Activated T-helper 2 cell treated with anti-CD3 and anti-CD28 coated beads, Interferon-gamma antibody, Interleukin-2, Interleukin-4, amounts not matched to agents 10 μg/mL and 5 μg/mL and 100 μg/mL, durations not matched to agents 14 hours and 24 hours and 36 hours (primary cell): ENCODE results near the gene NAA80. TPM values are rescaled to one million over a fixed set of nuclear protein-coding genes. Genes with fewer than 3 reads are reported as not detected.

ENCODE experiments used
- DNase-seq: peaks from one replicate; pipeline ENCODE4 v3.0.0; 2021; ENCODE audit warnings: low spot score
- H3K27ac Mint-ChIP-seq: one replicate; pipeline ENCODE4 v1.8.0; 2021; ENCODE audit warnings: mixed read lengths
- H3K27me3 Mint-ChIP-seq: one replicate; pipeline ENCODE4 v1.8.0; 2021; ENCODE audit warnings: low read depth, mixed read lengths
- H3K36me3 Mint-ChIP-seq: one replicate; pipeline ENCODE4 v1.8.0; 2021; ENCODE audit warnings: low read depth, mixed read lengths
- H3K4me1 Mint-ChIP-seq: one replicate; pipeline ENCODE4 v1.8.0; 2021; ENCODE audit warnings: low read depth, mixed read lengths
- H3K4me3 Mint-ChIP-seq: one replicate; pipeline ENCODE4 v1.8.0; 2021; ENCODE audit warnings: low read depth, mild to moderate bottlenecking, moderate library complexity, mixed read lengths
- H3K9me3 Mint-ChIP-seq: one replicate; pipeline ENCODE4 v1.8.0; 2021; ENCODE audit warnings: mixed read lengths
- intact Hi-C: fragments of 100-400 bp; cut with micrococcal nuclease; formaldehyde crosslinking; loops from one replicate; pipeline ENCODE4 v1.15.1; 2023
- total RNA-seq: library from RNA; stranded (reverse); gene quantifications from 2 replicates; pipeline ENCODE4 v1.2.3, GENCODE V29; 2022

Gene NAA80
- total RNA-seq, 1 donor from 2014 or later = 24.9 TPM

GRCh38 chr3:50297896-50298725 is 1.1 kb downstream of the NAA80 start:
- intact Hi-C loops = loop anchor here (2.0 to 10.0 kb wide), 5 partner anchors 31 to 363 kb away; partner anchors contain the start of genes CYB561D2, GNAI2, NPRL2 and TUSC2
- Mint-ChIP-seq H3K4me1 (peaks cover 17% of the 10 kb centered on the region), H3K9me3 (no peaks in the 10 kb centered on the region), H3K27ac (peak overlapping the region; percentile 39), H3K27me3 (no peaks in the 10 kb centered on the region), H3K4me3 (peak overlapping the region; percentile 98), H3K36me3 (peaks cover 3% of the 10 kb centered on the region)
- DNase-seq = no peak

- Mint-ChIP-seq H3K27ac (no peak overlapping the region), H3K9me3 (no peaks in the 10 kb centered on the region), H3K36me3 (peaks cover 3% of the 10 kb centered on the region), H3K4me3 (peak overlapping the region; percentile 98), H3K27me3 (no peaks in the 10 kb centered on the region), H3K4me1 (peaks cover 23% of the 10 kb centered on the region)
- no peak for DNase-seq
- intact Hi-C loops = loop anchor here (10.0 kb wide), 1 partner anchor 363 kb away; no protein-coding TSS in a partner anchor
These were observed 1.8 kb downstream of the NAA80 start for GRCh38 chr3:50297384-50297775.

- Mint-ChIP-seq H3K4me3 (peak overlapping the region; percentile 98), H3K36me3 (peaks cover 3% of the 10 kb centered on the region), H3K9me3 (no peaks in the 10 kb centered on the region), H3K4me1 (peaks cover 23% of the 10 kb centered on the region), H3K27ac (no peak overlapping the region), H3K27me3 (no peaks in the 10 kb centered on the region)
- no peak for DNase-seq
- intact Hi-C loops = loop anchor here (10.0 kb wide), 1 partner anchor 362 kb away; no protein-coding TSS in a partner anchor
These were observed 2.4 kb downstream of the NAA80 start for GRCh38 chr3:50296721-50297383.

- intact Hi-C loops = loop anchor here (10.0 kb wide), 1 partner anchor 361 kb away; no protein-coding TSS in a partner anchor
- Mint-ChIP-seq H3K4me1 (peaks cover 23% of the 10 kb centered on the region), H3K9me3 (no peaks in the 10 kb centered on the region), H3K27ac (no peak overlapping the region), H3K27me3 (no peaks in the 10 kb centered on the region), H3K36me3 (peaks cover 10% of the 10 kb centered on the region), H3K4me3 (peak overlapping the region; percentile 20)
- DNase-seq = no peak
These were observed 3.4 kb downstream of the NAA80 start for GRCh38 chr3:50295553-50296431.

GRCh38 chr3:50294492-50295403 is 4.5 kb downstream of the NAA80 start:
- H3K4me1 Mint-ChIP-seq = peaks cover 14% of the 10 kb centered on the region
- no peaks in the 10 kb centered on the region for H3K27me3 Mint-ChIP-seq
- H3K27ac Mint-ChIP-seq = no peak overlapping the region
- DNase-seq = no peak
- H3K36me3 Mint-ChIP-seq = peaks cover 19% of the 10 kb centered on the region
- H3K9me3 Mint-ChIP-seq = no peaks in the 10 kb centered on the region
- H3K4me3 Mint-ChIP-seq = no peak overlapping the region
- intact Hi-C loops = loop anchor here (10.0 kb wide), 1 partner anchor 360 kb away; no protein-coding TSS in a partner anchor

- peaks cover 14% of the 10 kb centered on the region for H3K4me1 Mint-ChIP-seq
- intact Hi-C loops = loop anchor here (10.0 kb wide), 1 partner anchor 359 kb away; no protein-coding TSS in a partner anchor
- H3K4me3 Mint-ChIP-seq = no peak overlapping the region
These were observed 5.1 kb downstream of the NAA80 start for GRCh38 chr3:50294089-50294488.

GRCh38 chr3:50293079-50293801 is 6.0 kb downstream of the NAA80 start:
- H3K4me3 Mint-ChIP-seq = peak overlapping the region; percentile 95
- H3K27me3 Mint-ChIP-seq = no peaks in the 10 kb centered on the region
- no peaks in the 10 kb centered on the region for H3K9me3 Mint-ChIP-seq
- peaks cover 13% of the 10 kb centered on the region for H3K4me1 Mint-ChIP-seq
- intact Hi-C loops = loop anchor here (2.0 to 10.0 kb wide), 2 partner anchors 66 to 358 kb away; partner anchors contain the start of gene TMEM115
- DNase-seq = no peak
- peak overlapping the region; percentile 96 for H3K27ac Mint-ChIP-seq
- peaks cover 33% of the 10 kb centered on the region for H3K36me3 Mint-ChIP-seq

More at GRCh38 chr3:50294089-50294488, 5.1 kb downstream of the NAA80 start:
- Mint-ChIP-seq H3K27me3 (no peaks in the 10 kb centered on the region), H3K36me3 (peaks cover 26% of the 10 kb centered on the region), H3K9me3 (no peaks in the 10 kb centered on the region), H3K27ac (no peak overlapping the region)
- DNase-seq = no peak

GRCh38 chr3:50292159-50293078 is 6.8 kb downstream of the NAA80 start, which contains the start of gene IFRD2:
Gene IFRD2 (minus strand): TSS chr3:50292429. CDS start chr3:50292274, 155 bp downstream.
- H3K9me3 Mint-ChIP-seq = no peaks in the 10 kb centered on the region

GRCh38 chr3:50290161-50290641 is 9.0 kb downstream of the NAA80 start:
- H3K36me3 Mint-ChIP-seq = peaks cover 48% of the 10 kb centered on the region
- H3K4me3 Mint-ChIP-seq = peak overlapping the region; percentile 18
- no peak overlapping the region for H3K27ac Mint-ChIP-seq
- intact Hi-C loops = loop anchor here (10.0 kb wide), 1 partner anchor 355 kb away; no protein-coding TSS in a partner anchor
- peaks cover 9% of the 10 kb centered on the region for H3K4me1 Mint-ChIP-seq
- H3K27me3 Mint-ChIP-seq = no peaks in the 10 kb centered on the region
- DNase-seq = no peak
- H3K9me3 Mint-ChIP-seq = no peaks in the 10 kb centered on the region

More at GRCh38 chr3:50292159-50293078, 6.8 kb downstream of the NAA80 start, which contains the start of gene IFRD2:
- Mint-ChIP-seq H3K4me3 (peak within 1 kb of the TSS; percentile 95), H3K27ac (peak within 1 kb of the TSS; percentile 96), H3K4me1 (peaks cover 9% of the 10 kb centered on the region), H3K36me3 (peaks cover 41% of the 10 kb centered on the region), H3K27me3 (no peaks in the 10 kb centered on the region)
- peak; percentile 96 for DNase-seq
- intact Hi-C loops = loop anchor here (1.0 to 10.0 kb wide), 3 partner anchors 45 to 358 kb away; partner anchors contain the start of gene TMEM115

GRCh38 chr3:50289130-50289529 is 10.1 kb downstream of the NAA80 start:
- no peaks in the 10 kb centered on the region for H3K9me3 Mint-ChIP-seq
- no peak overlapping the region for H3K27ac Mint-ChIP-seq
- intact Hi-C loops = no loop called here
- no peaks in the 10 kb centered on the region for H3K27me3 Mint-ChIP-seq
- peak overlapping the region; percentile 39 for H3K4me3 Mint-ChIP-seq
- no peak for DNase-seq
- peaks cover 9% of the 10 kb centered on the region for H3K4me1 Mint-ChIP-seq
- H3K36me3 Mint-ChIP-seq = peaks cover 48% of the 10 kb centered on the region
